ENCODE measurements around the gene INHBB.
"Not testable (repeated sequence)": the region's sequence is repeated elsewhere in the genome, so short reads cannot be mapped to it uniquely, and the experiment has no call there.

The INHBB gene

GRCh38 chr2:120383631-120384340 lies 37.9 kb downstream of the INHBB start:
- no peak for DNase-seq

DNA sequence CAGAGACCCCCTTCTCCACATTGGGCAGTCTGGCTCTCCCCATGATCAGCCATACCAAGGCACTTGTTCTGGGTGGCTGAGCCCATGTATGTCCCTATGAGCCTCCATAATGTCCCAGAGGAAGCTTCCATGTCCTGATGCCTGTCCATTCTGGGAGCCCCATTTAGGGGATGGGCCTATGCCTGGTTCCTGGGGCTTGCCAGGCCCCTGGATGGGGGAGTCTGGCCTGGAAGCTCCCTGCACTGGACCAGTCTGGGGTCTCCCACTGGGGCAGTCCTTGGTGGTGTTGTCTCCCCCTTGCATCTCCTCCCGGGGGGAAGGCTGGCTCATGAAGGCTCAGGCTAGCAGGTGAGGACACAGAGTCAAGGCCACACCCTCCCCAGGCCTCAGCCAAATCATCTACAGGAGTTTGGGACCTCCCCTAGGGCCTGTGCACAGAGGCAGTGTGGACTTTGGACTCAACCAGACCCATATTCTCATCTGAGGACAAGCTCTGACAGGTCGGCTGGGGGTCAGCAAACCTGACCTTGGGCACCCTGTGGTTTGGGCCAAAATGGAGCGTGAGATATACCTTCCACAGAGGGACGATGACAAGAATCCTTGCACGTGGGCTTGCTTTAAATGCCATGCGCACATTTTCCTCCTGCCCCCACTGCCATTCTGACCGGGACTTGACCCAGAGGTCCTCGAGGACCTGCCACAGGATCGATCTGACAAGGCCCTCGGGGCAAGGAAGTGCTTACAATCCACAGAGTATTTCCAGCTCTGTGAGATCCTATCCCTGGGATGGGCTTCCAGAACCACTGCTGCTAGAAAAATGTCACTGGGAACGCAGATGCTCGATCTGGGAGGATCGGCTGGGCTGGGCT lies 38.8 kb downstream of the INHBB start:
- no peak for DNase-seq

GRCh38 chr2:120385355-120386127 lies 39.6 kb downstream of the INHBB start:
- DNase-seq: no peak

- no peak for DNase-seq
Measured at GRCh38 chr2:120388222-120389035, 42.5 kb downstream of the INHBB start.

DNA sequence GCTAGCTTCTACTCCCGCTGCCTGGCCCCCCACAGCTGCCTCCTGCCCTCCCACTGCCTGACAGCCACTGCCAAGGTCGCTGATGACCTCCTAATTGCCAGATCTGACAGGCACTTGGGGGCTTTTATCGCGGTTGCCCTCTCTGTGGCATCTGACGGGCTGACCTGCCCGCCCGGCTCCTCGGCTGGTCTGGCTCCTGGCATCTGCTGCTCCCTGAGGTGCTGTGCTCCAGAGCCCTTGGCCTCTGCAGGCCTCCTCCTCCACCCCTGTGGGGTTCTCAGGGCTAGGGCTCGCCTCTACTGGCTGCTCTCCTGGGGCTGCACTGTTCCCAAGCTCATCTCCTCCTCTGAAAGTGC lies 43.1 kb downstream of the INHBB start:
- DNase-seq: no peak

DNA sequence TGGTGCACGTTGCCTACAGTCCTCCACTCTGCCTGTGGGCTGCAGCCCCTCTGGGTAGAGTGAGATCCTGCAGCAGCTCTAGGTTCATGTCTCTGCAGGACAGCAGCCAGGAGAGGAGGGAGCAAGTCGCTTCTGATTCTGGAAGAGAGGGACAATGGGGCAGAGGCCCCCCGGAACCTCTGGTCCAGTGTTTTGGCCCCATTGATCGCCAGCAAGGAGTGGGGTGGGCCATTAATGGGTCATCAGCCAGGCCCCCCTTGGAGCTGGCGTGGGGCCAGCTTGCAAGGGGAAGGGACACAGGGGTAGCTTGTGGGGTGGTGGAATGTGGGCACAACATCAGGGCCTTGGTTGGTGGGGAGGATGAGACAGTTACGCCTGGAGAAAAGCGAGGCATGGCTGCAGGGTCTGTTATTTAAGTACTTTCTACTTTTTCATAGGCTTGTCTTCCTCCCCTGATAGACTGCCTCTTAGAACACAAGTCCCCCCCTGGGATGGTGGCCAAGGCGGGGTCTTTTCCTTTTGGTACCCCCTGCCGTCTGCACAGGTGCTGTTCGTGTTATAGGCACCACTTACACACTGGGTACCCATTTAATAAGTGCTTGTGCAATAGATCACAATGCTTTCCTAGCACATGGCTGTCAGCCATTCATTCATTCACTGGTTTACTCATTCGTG lies 44.6 kb downstream of the INHBB start:
- DNase-seq: no peak

GRCh38 chr2:120391382-120391781 lies 45.4 kb downstream of the INHBB start:
- not testable (repeated sequence) for DNase-seq

GRCh38 chr2:120391911-120392665 lies 46.2 kb downstream of the INHBB start:
- DNase-seq: no peak

DNA sequence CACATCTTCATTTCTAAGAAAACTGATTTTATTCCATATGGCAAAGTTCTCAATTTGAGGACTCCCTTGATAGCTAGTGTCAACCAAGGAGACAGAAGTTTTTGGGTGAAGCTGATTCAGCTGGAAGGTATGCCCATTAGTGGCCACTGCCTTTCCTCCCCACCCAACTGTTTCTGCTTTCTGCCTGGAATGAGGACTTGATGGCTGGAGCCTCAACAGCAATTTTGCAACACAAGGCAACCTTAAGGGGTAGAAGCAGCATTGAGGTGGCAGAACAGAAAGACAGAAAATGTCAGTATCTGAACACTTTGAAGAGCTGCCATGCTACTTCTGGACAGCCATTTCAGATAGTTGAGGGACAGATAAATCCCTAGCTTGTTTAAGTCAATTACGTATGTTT lies 47.0 kb downstream of the INHBB start:
- DNase-seq: no peak

GRCh38 chr2:120393456-120393855 lies 47.5 kb downstream of the INHBB start:
- DNase-seq: no peak

GRCh38 chr2:120394764-120395163 lies 48.8 kb downstream of the INHBB start:
- no peak for DNase-seq

- DNase-seq: no peak
Measured at GRCh38 chr2:120395221-120396012, 49.5 kb downstream of the INHBB start.

DNA sequence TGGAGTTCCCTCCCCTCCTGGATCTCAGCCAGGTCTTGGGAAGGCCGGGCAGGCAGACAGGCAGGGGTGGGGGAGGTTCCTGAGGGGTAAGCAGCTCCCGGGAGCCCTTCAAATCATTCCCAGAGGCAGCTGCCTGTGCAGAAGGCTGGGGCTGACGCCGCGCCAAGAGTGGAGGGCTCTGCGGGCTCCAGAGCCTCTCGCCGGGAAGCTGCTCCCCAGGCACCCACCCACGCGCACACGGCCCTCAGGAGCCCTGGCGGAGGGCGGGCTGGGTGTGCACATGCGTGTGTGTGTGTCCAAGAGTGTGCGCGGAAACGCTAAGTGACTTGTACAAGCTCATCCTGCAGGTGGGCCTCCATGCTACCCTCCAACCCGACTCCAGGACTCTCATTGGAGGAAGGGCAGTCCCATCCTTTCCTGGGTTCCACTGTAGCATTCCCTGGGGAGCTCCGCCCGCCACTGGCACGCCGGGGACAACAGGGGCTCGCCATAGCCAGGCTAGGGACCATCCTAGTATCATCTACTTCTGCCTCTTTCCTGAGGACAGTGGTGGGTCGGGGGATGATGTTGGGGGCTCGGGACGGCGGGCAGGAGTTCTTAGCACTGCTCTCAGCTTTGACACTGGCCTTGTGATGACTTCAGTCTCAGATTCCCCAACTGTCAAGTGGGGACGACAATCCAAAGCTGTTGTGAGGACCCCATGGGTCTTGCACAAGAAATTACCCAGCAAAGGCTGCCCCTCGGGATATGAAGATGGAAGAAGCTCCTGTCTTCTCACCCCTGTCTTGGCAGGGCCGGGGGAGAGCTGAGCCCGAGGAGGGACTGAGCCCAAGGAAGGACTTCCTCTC lies 50.3 kb downstream of the INHBB start:
- DNase-seq: no peak

DNA sequence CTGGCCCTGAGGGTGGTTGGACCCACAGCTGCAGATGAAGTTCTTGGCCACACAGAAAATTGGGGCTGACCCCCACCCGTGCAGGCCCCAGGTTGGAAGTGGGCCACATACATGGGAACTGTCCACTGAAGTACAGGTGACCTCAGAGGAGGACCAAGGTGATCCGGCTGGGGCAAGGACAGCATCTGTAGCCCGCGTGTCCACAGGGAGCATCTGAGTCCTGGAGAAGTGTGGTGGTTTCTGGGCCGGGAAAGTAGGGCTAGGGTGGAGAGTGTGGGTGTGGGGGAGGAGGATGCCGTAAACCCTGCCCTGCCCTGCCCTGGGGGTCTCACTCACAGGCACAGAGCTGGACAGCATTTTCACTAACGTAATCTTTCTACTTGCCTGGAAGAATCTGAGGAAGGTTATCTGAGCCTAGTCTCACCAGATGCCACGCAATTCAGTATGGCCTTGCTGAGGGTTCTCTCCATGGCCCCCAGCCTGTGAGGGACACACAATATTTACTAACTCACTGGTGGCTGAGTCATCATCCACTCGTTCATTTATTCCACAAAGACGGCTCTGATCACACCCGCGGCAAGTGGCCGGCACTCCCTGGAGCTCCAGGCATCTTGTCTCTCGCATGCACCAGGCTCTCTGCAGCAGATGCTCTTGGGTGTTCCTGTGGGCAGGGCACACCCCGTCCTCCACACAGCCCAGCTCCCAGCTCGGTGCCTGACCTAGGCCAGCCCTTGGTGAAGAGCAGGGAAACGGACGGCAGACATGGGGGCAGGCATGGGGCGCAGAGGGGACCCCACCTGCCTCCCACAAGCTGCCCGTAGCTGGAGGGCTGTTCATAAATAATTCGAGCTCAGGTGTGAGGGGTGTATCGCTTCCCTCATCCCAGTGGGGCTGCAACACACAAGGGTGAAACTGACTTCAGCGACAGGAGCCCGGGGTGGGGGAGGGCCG lies 51.2 kb downstream of the INHBB start:
- DNase-seq: no peak

DNA sequence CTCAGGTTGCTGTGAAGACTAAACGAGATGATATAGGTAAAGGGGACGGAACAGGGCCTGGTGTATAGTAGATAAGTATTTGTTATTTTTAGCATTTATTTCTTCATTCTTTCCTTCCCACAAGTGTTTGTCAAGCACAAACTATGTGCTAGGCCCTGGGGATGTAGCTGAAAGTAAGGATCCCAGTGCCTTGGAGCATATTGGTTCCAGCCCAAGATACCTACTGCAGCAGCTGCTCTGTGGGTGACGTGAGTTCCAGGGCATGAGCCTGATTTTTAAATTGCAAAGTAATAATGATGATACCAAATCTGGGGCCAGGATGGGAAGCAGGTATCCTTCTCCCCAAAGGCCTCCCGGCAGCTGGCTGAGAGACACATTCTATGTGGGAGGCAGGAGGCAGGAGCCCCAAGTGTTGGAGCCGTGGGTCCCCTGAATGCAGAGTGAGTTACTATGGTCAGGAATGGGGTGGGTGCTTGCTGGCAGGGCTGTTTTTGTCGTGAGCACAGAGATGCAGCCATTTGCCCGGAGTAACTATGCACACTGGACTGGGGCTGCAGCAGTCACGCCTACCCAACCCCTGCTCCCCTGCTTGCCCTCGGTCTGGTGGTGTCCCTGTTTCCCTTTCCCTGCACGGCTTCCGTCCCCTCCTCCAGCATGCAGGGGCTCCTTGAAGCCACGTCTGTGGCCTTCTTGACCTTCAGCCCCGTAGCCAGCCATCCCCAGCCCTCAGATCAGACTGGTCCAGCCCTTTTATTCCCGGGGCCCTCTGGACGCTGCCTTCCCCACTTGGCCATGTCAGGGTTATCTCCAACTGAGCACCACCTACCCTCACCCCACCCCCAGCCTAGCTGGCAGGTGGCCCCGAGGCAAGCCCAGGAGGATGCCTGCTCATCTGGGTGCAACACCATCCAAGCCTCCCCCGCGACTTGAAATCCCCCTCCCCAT lies 52.4 kb downstream of the INHBB start:
- no peak for DNase-seq

- DNase-seq: no peak
Measured at GRCh38 chr2:120398996-120399888, 53.3 kb downstream of the INHBB start.
